OCI-LY3 (cell line): Measurements from ENCODE around the gene ZMYND11.

ENCODE experiments used
- H2AFZ ChIP-seq: fragments of 200-600, 300-600 bp; shearing (Covaris generic); 2 replicates; pipeline ENCODE4 v1.6.0; 2014; ENCODE audit warnings: antibody characterized with exemption, low read depth, low read length
- H3K27ac ChIP-seq: fragments of 200-600, 300-600 bp; sonication (generic); 2 replicates; pipeline ENCODE4 v1.5.1; 2014; ENCODE audit warnings: mild to moderate bottlenecking, low read length, moderate library complexity, mixed read lengths
- H3K27me3 ChIP-seq: fragments of 200-600, 300-600 bp; sonication (generic); 2 replicates; pipeline ENCODE4 v1.6.1; 2014; ENCODE audit warnings: low read depth, low read length, mixed read lengths
- H3K36me3 ChIP-seq: fragments of 200-600, 300-600 bp; sonication (generic); replicated peaks from 2 replicates; pipeline ENCODE3; 2014; ENCODE audit warnings: low read depth, low read length, mixed read lengths
- H3K4me1 ChIP-seq: fragments of 300-600, 200-600 bp; sonication (generic); 2 replicates; pipeline ENCODE4 v1.6.1; 2014; ENCODE audit warnings: low read length, mixed read lengths
- H3K4me2 ChIP-seq: fragments of 200-600, 300-600 bp; sonication (generic); 2 replicates; pipeline ENCODE4 v1.6.1; 2014; ENCODE audit warnings: low read length, mixed read lengths
- H3K4me3 ChIP-seq: fragments of 300-600, 200-600 bp; sonication (generic); 2 replicates; pipeline ENCODE4 v1.5.1; 2014; ENCODE audit warnings: antibody characterized with exemption, mild to moderate bottlenecking, low read length, moderate library complexity
- H3K79me2 ChIP-seq: fragments of 300-600, 200-600 bp; shearing (Covaris generic); 2 replicates; pipeline ENCODE4 v1.6.1; 2014; ENCODE audit warnings: mild to moderate bottlenecking, low read length, mixed read lengths
- H3K9ac ChIP-seq: fragments of 300-600, 200-600 bp; shearing (Covaris generic); 2 replicates; pipeline ENCODE4 v1.6.0; 2014; ENCODE audit warnings: mild to moderate bottlenecking, low read length, moderate library complexity
- H3K9me3 ChIP-seq: fragments of 200-600, 300-600 bp; shearing (Covaris generic); 2 replicates; pipeline ENCODE4 v1.6.1; 2014; ENCODE audit warnings: low read length, mixed read lengths; ENCODE audit not compliant: insufficient read depth
- H4K20me1 ChIP-seq: fragments of 200-600, 300-600 bp; sonication (generic); 2 replicates; pipeline ENCODE4 v1.6.1; 2016; ENCODE audit warnings: low read length, mixed read lengths; ENCODE audit not compliant: insufficient read depth
- EZH2phosphoT487 ChIP-seq: fragments of 200-600 bp; shearing (Covaris generic); IDR thresholded peaks from 2 replicates; pipeline ENCODE4 v1.6.1; 2018; ENCODE audit warnings: antibody characterized with exemption, mixed run types, low read depth
- TF ChIP-seq, protein P1 (sequence below): fragments of 200-600, 300-600 bp; sonication (generic); IDR thresholded peaks from 2 replicates; pipeline ENCODE4 v1.5.1; 2014; ENCODE audit warnings: antibody characterized with exemption, low read length, low read depth

Gene ZMYND11

DNA sequence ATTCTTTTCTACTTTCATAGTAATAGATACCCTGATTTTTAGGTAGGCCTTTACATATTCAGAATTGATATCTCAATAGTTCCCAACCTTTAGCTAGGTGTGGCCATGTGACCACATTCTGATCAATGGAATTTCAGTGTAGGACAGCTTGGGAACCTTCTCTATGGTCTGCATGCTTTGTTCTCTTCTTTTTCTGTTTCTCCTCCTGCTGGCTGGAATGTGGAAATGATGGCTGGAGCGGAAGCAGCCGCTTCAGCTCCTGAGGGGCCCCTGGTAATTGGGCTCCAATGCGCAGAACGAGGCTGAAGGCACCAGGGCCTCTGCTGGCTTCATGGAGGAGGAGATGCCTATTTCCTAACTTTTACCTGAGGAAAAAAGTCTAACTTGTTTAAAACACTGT, 152.6 kb downstream of the ZMYND11 start:
- Histone ChIP-seq H2AFZ (no peak overlapping the region), H3K9me3 (no peaks in the 10 kb centered on the region), H3K4me2 (no peak overlapping the region), H3K9ac (no peak overlapping the region), H3K27ac (no peak overlapping the region), H3K36me3 (no peaks in the 10 kb centered on the region), H3K4me1 (peaks cover 22% of the 10 kb centered on the region), H4K20me1 (no peaks in the 10 kb centered on the region), H3K79me2 (no peaks in the 10 kb centered on the region), H3K4me3 (no peak overlapping the region), H3K27me3 (peaks cover 4% of the 10 kb centered on the region; the same call in 1 of the 2 replicates)
- no peak for TF ChIP-seq EZH2phosphoT487
- TF ChIP-seq, protein P1, sequence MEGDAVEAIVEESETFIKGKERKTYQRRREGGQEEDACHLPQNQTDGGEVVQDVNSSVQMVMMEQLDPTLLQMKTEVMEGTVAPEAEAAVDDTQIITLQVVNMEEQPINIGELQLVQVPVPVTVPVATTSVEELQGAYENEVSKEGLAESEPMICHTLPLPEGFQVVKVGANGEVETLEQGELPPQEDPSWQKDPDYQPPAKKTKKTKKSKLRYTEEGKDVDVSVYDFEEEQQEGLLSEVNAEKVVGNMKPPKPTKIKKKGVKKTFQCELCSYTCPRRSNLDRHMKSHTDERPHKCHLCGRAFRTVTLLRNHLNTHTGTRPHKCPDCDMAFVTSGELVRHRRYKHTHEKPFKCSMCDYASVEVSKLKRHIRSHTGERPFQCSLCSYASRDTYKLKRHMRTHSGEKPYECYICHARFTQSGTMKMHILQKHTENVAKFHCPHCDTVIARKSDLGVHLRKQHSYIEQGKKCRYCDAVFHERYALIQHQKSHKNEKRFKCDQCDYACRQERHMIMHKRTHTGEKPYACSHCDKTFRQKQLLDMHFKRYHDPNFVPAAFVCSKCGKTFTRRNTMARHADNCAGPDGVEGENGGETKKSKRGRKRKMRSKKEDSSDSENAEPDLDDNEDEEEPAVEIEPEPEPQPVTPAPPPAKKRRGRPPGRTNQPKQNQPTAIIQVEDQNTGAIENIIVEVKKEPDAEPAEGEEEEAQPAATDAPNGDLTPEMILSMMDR = no peak

DNA sequence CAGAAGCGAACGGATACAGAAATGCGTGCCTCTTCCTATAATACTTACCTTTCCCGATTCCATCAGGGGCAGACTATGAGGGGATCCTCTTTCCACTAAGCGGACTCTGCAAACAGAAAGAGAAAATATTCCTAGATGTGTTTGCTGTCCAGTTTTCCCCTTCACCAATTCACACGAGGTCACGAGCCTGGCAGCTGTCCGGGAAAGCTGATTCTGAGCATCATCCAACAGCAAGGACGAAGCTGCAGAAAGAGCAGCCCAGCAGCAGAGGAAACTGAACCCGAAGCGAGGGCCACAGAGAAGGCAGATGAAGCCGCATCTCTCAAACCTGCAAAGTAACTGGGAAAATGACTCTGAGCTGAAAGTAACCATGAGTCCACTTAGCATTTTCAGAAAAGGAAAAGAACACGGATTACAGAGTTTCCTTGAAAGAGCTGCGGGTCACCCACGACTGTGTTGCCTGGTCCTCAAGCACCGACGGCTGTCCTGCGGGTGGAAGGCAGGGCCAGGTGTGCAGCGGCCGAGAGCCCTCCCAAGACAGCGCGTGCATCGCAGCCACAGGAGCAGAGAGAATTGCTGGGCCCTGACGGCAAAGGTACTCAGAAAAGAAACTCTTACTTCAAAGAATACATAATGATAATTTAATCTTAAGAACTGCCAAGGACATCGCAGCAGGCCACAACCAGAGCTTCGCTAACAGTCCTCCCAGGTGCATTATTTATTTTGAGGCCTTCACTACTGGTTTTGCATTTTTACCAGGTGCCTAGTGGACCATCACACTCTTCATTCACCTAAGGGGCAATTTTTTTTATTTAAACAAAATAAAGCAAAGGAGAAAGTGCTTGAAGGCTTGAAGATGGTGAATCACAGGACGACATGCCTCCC, 153.3 kb downstream of the ZMYND11 start:
- Histone ChIP-seq H3K27ac (no peak overlapping the region), H4K20me1 (no peaks in the 10 kb centered on the region), H2AFZ (no peak overlapping the region), H3K4me3 (no peak overlapping the region), H3K9me3 (no peaks in the 10 kb centered on the region), H3K27me3 (peaks cover 4% of the 10 kb centered on the region; the same call in 1 of the 2 replicates), H3K9ac (no peak overlapping the region), H3K4me2 (no peak overlapping the region), H3K79me2 (no peaks in the 10 kb centered on the region), H3K4me1 (peaks cover 15% of the 10 kb centered on the region), H3K36me3 (no peaks in the 10 kb centered on the region)
- no peak for TF ChIP-seq EZH2phosphoT487
- TF ChIP-seq, protein P1 = no peak

DNA sequence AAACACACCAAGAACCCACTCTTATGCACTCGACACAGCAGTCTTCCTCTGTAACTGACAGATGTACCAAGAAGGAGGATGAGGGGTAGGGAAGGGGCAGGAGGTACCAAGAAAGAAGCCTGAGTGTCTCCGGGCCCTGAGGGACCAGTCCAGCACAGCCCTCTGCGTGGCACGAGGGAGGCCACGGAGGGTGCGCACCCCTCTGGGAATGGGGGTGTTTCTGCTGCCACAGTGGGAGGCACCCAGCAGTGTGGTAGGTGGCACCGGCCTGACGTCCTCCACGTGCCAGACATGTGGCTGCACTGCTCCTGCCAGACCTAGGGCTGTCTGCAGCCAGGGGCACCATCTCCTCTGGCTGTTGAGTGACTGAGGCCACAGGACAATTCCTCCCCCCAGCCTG, 154.3 kb downstream of the ZMYND11 start:
- Histone ChIP-seq H3K27me3 (peaks cover 4% of the 10 kb centered on the region; the same call in 1 of the 2 replicates), H3K9me3 (no peaks in the 10 kb centered on the region), H3K4me1 (peaks cover 5% of the 10 kb centered on the region), H3K9ac (no peak overlapping the region), H2AFZ (no peak overlapping the region), H3K27ac (no peak overlapping the region), H3K79me2 (no peaks in the 10 kb centered on the region), H3K4me3 (no peak overlapping the region), H4K20me1 (no peaks in the 10 kb centered on the region), H3K36me3 (no peaks in the 10 kb centered on the region), H3K4me2 (no peak overlapping the region)
- TF ChIP-seq EZH2phosphoT487 = no peak
- TF ChIP-seq, protein P1 = no peak

DNA sequence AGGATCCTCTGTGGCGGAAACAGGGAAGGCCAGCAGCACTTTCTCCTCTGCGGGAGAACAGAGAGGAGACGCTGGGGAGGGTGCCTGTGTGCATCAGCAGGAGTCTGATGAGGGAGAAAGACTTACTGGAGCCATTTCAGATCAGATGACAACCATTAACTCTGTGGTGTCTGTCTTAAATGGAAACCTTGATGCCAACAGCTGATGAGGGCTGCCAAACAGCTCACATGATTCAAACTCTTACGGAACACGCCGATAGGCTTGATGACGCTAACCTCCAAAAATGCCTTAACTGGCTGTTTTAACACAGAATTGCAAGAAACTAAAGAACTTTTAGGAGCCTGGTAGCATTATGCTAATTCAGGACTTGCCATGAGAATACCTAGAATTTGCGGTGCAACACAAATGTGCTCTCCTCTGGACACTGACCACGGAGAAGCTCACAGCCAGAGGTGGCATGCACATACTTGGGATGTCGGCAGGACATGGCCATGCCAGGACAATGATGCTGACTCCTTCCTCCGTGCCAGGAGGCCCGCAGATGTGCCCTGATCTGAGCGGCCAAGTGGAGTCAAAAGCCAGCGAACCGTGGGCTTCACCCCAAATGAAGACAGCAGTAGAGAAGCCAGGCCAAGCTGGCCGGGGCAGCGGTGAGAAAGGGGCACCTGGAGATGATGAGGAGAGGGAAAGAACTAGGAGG, 154.9 kb downstream of the ZMYND11 start:
- H3K9me3 ChIP-seq = no peaks in the 10 kb centered on the region
- H3K4me1 ChIP-seq = no peaks in the 10 kb centered on the region; the same call in 1 of the 2 replicates
- no peak overlapping the region for H3K27ac ChIP-seq
- H3K36me3 ChIP-seq = no peaks in the 10 kb centered on the region
- no peak overlapping the region for H3K4me2 ChIP-seq
- no peaks in the 10 kb centered on the region for H3K79me2 ChIP-seq
- no peak overlapping the region for H2AFZ ChIP-seq
- H3K9ac ChIP-seq = no peak overlapping the region
- no peaks in the 10 kb centered on the region for H4K20me1 ChIP-seq
- no peak overlapping the region for H3K4me3 ChIP-seq
- peaks cover 4% of the 10 kb centered on the region; the same call in 1 of the 2 replicates for H3K27me3 ChIP-seq
- no peak for TF ChIP-seq EZH2phosphoT487
- TF ChIP-seq, protein P1 = no peak
